ENCODE results near the gene TM2D1.

DNA sequence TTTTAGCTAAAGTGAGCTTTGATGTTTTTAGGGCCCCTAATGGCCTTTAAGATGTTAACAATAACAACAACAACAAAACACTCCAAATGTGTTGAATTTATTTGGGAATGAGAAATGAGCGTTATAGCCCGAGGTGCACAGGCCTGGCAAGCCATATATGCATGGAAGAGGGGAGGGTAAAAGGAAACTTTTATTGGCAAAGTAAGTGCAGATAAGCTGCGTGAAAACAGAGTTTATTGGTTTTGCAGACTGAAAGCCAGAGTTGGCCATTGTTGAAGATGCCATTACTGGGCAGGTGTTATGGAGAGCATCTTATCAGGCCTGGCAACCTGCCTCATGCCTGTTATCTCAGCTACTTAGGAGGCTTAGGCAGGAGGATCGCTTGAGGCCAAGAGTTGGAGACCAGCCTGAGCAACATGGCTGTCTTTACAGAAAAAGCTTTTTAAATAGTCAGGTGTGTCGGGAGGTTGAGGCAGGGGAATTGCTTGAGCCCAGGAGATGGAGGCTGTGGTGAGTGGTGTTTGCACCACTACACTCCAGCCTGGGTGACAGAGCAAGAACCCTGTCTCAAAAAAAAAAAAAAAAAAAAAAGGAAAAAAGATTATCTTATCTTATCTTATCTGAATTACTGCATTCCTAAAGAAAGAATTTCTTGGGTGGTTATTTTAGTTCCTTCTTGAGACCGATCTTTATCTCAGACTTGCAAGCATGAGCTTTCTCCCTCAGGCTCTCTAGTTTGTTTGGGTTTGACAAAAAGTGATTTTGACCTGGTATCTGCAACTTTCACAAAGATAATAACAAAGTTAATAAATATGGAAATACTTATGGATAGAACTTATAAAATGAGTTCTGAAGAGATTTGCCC is 19.0 kb upstream of the TM2D1 start:
- TF ChIP-seq POLR2A (IDR thresholded peaks at IDR 0.05) (no peak), CTCF (IDR thresholded peaks at IDR 0.05) (no peak), EP300 (IDR thresholded peaks at IDR 0.05) (no peak)

Data from ovary (tissue), 3 donors.